Erythroblast (primary cell): Measurements from ENCODE around the gene TMEM63A.

Experiments
- GATA1 ChIP-seq: IDR thresholded peaks from 2 replicates; pipeline ENCODE4 v1.6.1; 2011; ENCODE audit warnings: low read depth, mild to moderate bottlenecking, control low read depth, low read length, moderate library complexity
- POLR2A ChIP-seq: IDR thresholded peaks from 2 replicates; pipeline ENCODE4 v1.6.1; 2011; ENCODE audit warnings: mild to moderate bottlenecking, low read length

- no peak for TF ChIP-seq POLR2A
- TF ChIP-seq GATA1, result no peak
Measured at GRCh38 chr1:225868631-225869330, 13.4 kb downstream of the TMEM63A start.
